Measurements from ENCODE around the gene DEDD. TPM values are rescaled to one million over a fixed set of nuclear protein-coding genes. Genes with fewer than 3 reads are reported as not detected.
"Not testable (repeated sequence)": the region's sequence is repeated elsewhere in the genome, so short reads cannot be mapped to it uniquely, and the experiment has no call there.

DEDD gene
- total RNA-seq, 1 experiment from 2014 or later, result 37.8 TPM

- DNase-seq (ENCODE audit: low spot score), result no peak
Observed at GRCh38 chr1:161127649-161128048, 4.8 kb downstream of the DEDD start.

- no peak for DNase-seq (ENCODE audit: low spot score)
Observed at GRCh38 chr1:161122967-161123366, 9.5 kb downstream of the DEDD start.

GRCh38 chr1:161121834-161122233, 10.6 kb downstream of the DEDD start:
- no peak for DNase-seq (ENCODE audit: low spot score)

- no peak for DNase-seq (ENCODE audit: low spot score)
Observed at GRCh38 chr1:161121042-161121650, 11.3 kb downstream of the DEDD start.

- peak; percentile 56 for DNase-seq (ENCODE audit: low spot score)
Observed at GRCh38 chr1:161119092-161119903, 13.2 kb downstream of the DEDD start.

GRCh38 chr1:161117759-161118581, 14.5 kb downstream of the DEDD start, which contains the start of the genes NIT1 and PFDN2:
TSS of gene NIT1 (plus strand) at chr1:161118105. CDS start at chr1:161118177, 72 bp downstream.
TSS of gene PFDN2 (minus strand) at chr1:161118037. CDS start at chr1:161118026, 11 bp downstream.
- peak; percentile 79 for DNase-seq (ENCODE audit: low spot score)

GRCh38 chr1:161115961-161116360, 16.5 kb downstream of the DEDD start:
- not testable (repeated sequence) for DNase-seq (ENCODE audit: low spot score)

GRCh38 chr1:161115132-161115711, 17.2 kb downstream of the DEDD start:
- DNase-seq (ENCODE audit: low spot score), result peak; percentile 97

GRCh38 chr1:161114556-161114955, 17.9 kb downstream of the DEDD start:
- DNase-seq (ENCODE audit: low spot score), result no peak

GRCh38 chr1:161113915-161114314, 18.6 kb downstream of the DEDD start:
- no peak for DNase-seq (ENCODE audit: low spot score)

- DNase-seq (ENCODE audit: low spot score), result no peak
Observed at GRCh38 chr1:161111527-161111926, 20.9 kb downstream of the DEDD start.

- DNase-seq (ENCODE audit: low spot score), result no peak
Observed at GRCh38 chr1:161111117-161111516, 21.4 kb downstream of the DEDD start.

GRCh38 chr1:161106431-161106830, 26.0 kb downstream of the DEDD start:
- DNase-seq (ENCODE audit: low spot score), result no peak

- no peak for DNase-seq (ENCODE audit: low spot score)
Observed at GRCh38 chr1:161100556-161100955, 31.9 kb downstream of the DEDD start.

- no peak for DNase-seq (ENCODE audit: low spot score)
Observed at GRCh38 chr1:161099090-161099802, 33.2 kb downstream of the DEDD start.

GRCh38 chr1:161098210-161099068, 34.0 kb downstream of the DEDD start, which contains the start of gene KLHDC9:
TSS of gene KLHDC9 (plus strand) at chr1:161098361. CDS start at chr1:161098536, 175 bp downstream.
- DNase-seq (ENCODE audit: low spot score), result peak; percentile 53

- DNase-seq (ENCODE audit: low spot score), result no peak
Observed at GRCh38 chr1:161096530-161096929, 35.9 kb downstream of the DEDD start.

- no peak for DNase-seq (ENCODE audit: low spot score)
Observed at GRCh38 chr1:161096015-161096414, 36.5 kb downstream of the DEDD start.

GRCh38 chr1:161095230-161095629, 37.2 kb downstream of the DEDD start:
- no peak for DNase-seq (ENCODE audit: low spot score)

- DNase-seq (ENCODE audit: low spot score), result no peak
Observed at GRCh38 chr1:161094481-161094880, 38.0 kb downstream of the DEDD start.

Data from A172 (cell line).